C1 segment of cervical spinal cord (tissue), 14 donors: ENCODE data around the gene BOD1.

Experiments
- DNase-seq, 14 donors: peaks; one replicate each; lab custom pipeline; 2025; lab: John Stamatoyannopoulos, UW

The BOD1 gene

DNA sequence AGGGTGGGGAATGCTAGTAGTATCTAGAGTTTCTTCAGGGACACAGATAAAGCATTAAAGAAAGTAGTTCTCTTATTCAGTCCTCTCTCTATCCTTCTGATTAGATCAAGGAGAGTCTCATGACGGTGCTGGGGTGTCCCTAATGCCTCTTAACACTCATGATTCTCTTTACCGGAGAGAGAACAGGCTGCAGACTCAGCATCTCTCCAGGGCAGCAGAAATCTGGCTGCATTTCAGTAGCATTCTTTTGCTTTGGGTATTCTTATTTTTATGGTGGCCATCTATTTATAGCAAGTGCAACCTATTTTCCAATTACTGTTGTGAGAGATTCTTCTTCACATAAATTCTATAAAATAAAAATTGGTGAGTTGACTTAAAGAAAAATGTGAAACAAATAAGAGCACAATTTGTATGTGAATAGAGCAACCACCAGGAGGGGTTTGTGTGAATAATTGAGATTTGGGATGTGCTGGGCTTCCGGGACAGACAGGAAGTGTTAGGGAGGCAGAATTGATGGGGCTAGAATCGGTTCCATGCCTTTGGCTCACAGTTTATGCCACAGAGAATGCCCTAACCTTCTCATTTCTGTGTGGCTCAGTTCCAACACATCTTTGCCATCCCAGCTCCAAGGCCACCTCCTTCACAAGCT, 23.8 kb upstream of the BOD1 start:
- DNase-seq = peak in 1 of 14 donors; percentile 41

DNA sequence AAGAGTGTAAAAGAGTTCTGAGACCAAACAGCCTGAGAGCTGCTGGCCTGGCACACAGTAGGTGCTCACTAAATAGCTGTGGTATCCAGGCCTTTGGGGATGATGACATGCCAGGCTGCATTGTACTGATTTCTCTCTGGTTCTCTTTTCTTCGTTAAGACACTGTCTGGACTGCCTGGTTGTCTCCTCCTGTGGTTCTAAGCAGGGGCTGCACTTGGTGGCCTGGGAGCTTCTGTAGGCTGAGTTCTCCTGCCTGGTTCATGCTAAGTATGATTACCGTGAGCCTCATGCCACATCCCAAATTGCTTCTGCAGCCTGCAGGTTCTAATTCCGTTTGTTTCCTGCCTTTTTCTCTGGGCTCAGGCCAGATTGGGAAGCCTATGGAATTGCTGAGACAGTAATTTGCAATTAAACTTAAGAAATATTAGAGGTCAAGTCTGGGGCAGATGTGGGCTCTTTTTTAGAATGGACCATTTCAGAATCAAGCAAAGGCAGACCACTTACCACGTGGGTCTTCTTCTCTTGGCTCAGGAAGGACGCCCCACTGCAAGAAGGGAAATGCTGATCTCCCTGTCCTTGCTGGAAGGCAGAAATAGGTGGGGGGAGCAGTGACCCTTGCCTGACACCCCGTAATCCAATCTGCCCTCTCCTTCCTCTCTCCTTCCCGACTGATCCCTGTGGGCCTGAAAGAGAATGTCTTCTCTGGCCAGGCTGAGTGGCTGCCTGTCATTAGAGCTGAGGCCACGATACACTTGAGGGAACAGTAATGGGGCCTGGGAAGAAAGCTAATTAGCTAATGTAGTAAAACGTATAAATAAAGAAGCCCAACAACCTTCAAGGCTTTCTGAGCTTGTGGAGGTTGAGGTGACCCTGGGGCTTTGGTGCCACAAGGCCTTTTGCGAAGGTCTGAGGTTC, 21.9 kb upstream of the BOD1 start:
- no peak for DNase-seq

DNA sequence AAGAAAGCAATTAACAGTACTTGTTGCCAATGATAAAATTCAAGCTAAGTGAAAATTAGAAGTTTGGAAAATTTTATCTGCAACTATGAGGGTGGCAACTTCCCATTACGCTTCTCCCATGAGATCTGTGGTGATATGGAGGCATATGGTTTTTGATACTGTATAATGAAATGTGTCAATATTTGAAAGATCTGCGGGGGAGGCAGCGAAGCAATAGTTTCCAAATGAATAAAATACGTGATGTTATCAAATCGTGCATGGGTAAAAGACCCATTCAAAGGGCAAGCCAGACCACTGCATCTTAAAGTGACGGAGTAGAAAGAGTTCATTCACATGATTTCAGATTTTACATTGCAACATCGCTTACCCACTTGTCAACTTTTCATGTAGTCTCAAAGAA, 20.9 kb upstream of the BOD1 start:
- DNase-seq = no peak

DNA sequence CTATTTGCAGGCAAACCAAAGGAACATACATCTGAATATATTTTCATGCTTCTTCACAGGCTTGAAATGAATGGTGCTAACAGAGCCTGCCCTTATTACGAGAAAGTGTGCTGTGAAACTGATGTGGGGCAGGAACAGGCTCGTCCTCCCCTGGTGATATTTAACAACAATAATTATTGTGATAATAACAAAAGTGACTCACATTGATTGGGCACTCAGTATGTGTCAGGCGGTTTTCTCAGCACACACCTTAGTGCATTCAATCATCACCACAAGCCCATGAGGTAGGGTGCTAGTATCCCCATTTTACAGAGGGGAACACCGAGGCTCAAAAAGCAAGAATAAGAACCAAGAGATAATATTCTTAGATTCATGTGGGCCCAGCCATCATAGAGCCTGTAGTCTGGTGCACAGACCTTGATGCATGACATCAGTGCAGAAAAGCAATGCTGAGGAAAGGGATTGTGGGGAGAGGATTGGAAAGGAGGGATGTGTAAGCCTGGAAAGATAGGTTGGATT, 18.1 kb upstream of the BOD1 start:
- DNase-seq = no peak

DNA sequence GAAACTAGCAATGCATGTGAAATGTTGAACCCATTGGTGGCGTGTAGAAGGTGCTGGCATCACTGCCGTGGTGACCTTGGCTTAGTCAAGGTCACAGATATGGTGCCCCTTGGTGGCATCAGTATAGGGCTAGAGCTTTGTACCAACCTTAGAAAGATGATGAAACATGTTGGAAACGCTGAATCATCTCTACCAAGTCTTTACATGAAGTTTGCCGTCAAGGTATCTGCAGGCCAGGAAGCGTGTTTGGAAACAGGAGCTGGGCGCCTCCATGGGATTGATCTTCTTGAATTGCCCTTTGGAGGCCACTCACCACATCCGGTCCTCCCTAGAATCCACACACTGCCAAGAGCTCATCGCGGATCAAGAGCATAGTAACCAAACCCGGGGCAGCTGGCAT, 16.9 kb upstream of the BOD1 start:
- DNase-seq = peak in 1 of 14 donors; percentile 16

DNA sequence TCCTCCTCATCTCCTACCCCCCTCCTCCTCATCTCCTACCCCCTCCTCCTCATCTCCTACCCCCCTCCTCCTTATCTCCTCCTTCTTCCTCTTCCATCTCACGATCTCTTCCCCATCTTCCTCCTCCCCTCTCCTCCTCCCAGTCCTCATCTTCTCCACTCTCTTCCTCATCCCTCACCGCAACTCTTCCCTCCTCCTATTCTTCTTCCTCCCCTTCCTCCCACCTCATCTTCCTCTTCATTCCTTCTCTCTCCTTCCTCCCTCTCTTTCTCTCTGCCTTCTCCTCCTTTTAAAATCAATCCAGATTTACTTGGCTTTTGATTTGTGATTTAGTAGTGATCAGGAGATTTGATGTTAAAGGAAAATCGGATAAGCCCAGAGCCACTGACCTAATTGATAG, 15.0 kb upstream of the BOD1 start:
- no peak for DNase-seq

DNA sequence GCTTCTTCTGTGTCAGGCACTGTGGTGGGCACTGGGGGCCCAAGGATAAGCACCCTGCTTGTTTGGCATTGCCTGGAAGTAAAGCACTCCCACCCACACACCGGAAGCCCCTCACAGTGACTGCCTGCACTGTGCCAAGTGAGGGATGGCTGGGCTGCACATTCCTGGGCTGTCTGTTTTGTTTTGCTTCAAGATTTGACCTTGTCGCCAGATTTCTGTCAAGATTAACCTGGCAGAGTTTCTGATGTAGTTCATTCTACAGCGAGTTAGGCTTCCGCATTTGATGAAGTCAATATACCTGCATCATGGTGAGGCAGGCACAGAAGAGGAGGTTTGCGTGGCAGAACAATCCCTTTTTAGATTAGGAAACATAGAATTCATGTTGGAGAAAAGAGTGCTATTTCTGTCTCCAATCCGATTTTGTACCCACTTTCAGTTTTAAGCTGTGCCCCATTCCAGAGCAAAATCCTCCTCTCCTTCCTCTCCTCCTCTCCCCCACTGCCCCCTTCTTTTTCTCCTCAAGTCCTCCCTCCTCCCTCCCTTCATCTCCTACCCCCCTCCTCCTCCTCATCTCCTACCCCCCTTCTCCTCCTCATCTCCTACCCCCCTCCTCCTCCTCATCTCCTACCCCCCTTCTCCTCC, 14.4 kb upstream of the BOD1 start:
- DNase-seq = no peak

DNA sequence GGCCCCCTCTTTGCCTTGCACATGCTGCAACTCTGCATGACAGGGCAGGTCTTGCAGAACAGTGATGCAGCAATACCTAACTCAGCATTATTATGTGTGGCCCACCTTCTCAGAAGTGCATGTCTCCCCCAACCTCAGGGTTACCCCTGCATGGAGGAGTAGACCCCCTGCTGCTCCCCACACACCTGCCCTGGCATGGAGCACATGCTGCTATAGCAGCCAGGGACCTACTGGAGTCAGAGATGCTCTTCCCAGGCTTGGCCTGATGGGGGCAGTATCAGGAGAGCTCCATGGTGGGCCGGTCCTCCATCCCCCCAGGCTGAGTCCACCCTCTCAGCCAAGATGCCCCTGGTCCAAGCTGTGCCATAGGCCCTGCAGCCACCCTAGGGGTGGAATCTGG, 13.2 kb upstream of the BOD1 start:
- DNase-seq = no peak

DNA sequence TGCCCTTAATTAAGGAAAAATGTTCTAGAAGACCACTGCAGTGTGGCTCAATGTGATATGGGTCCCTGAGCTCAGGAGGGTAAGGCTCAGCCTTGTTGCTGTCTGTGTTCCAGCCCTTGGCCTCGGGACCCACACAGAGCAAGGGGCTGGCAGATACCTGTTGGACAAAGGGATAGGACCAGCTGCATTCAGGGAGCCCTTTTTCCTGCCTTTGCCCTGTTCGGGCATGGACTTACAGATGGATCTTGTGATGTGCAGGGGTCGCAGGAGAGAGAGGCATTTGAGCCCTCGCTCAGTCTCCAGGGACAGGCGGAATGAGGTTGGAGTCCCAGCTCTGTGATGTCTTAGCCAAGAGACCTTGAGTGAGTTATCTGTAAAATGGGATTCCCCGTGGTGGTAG, 12.1 kb upstream of the BOD1 start:
- peak in 4 of 14 donors; percentile 42 to 65 (median 56) for DNase-seq

DNA sequence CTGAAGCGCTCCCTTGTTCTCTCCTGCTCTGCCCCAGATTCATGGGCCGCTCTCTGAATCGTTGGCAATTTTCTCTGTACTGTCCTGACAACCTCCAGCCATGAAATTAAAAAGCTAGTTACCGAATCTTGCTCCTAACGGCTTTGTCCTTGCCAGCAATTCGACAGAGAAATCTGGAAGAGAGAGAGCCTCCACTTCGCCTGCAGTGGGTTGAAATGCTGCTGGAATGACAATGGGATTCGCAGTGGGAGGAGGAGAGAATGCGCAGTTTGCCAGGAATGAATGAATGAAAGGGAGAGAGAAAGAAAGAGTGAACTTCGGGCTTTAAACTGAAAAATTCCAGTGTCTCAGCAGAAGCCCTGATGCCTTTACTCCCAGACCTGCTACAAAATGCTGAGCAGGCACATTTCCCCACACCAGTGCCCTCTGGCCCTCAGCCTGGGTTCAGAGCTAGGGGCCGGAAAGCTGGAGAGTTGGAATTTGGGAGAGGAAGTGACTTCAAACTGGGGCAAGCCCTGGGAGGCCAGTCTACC, 11.5 kb upstream of the BOD1 start:
- peak in 12 of 14 donors; percentile 42 to 85 (median 68) for DNase-seq

DNA sequence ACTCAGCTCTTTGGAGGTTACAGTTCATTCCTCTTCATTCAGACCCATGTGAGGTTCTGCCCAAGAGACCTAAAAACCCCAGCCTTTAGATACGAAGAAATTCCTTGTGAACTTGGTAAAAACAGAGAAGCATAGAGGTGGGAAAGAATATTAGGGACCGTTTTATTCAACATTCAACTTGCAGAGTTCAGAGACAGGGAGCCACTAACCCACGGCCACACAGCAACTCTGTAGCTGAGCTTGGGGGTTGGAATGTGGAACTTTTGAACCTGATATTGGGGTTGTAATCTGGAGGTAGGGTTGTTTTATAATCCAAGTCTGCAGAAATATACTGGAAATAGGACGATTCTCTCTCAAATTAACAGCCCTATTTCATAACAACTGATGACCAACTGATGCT, 10.8 kb upstream of the BOD1 start:
- DNase-seq = no peak

DNA sequence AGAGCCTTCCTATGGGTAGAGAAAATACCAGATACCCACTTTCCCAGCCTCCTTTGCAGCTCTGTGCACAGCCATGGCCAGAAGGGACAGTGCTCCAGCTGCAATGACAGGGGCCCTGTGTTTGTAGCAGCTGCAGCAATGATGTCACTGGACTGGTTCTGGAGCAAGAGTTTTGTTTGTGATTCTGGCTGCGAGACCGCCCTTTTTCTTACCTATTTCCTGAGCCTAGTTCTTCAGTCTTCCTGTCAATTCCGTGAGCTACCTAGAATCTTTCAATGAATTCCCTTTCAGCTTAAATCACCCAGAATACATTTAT, 10.0 kb upstream of the BOD1 start:
- peak in 8 of 14 donors; percentile 6 to 61 (median 42) for DNase-seq

DNA sequence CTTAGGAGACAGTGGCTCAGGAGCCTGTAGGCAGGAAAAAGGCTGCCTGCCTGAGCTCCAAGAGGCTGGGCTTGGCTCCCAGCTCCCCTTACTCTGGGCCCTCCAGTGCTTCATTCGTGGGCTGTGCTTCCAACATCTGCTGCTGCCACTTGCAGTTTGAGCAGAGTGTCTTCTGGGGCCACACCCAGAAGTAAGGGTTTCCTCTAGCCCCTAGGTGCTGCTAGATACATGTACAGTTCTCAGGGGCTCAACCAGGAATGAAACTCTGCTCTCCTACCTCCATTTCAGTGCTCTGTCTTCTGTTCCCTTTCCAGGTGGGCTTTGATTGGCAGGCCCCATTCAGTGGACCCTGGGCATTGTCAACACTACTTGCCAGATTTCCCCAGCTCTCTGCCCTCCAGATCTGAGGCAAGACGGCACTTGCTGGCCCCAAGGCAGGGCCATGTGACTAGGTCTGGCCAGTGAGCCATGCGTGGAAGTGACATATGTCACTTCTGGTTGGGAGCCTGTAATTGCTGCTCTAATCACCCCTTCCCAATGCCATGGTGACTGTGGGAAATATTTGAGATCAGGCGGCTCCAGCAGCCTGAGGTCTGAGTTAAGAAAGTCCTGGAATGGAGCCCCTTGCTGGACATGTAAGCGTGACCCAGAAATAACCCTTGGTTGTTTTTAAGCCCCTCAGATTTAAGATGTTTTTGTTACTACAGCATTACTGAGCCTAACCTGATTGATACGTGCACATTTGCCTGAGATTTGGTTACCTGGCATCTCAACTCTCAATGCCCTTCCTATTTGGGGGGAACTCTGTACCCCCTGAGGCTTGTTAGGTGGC, 9.4 kb upstream of the BOD1 start:
- peak in 1 of 14 donors; percentile 24 for DNase-seq

DNA sequence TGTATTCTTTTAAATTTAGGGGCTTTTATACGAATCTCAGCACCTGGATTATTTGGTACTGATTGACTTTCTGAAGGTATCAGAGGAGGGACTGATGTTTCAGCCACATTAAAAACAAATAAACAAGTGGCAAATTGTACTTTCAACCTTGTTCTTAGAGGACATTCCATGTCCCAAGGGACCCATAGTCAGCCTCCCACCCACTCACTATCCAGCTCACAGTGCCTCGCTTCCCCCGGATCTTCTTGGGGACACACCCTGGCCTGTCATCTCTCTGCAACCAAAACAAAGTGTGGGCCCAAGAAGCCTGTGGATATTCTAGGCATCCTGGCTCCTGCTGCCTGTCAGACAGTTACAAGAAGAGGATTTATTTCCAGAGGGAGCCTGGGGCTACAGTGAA, 8.8 kb upstream of the BOD1 start:
- no peak for DNase-seq

DNA sequence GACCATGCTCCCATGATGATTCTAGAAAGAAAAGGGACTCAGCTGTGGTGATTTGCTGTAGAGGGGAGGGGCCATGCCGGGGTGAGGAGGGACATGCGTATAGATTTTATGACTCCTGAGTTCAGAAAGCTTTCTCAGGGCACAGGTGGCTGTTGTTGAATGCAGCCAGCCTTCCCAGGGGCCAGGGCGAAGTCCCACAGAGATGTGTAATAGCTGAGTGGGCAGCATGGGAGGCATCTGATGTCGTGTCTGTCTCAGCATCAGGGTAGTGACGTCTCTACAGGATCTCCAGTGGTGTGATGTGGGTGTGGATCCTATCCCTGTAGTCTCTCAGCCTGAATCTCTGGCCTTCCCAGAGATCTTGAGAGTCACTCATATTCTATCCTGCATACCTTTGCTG, 7.8 kb upstream of the BOD1 start:
- DNase-seq = no peak

DNA sequence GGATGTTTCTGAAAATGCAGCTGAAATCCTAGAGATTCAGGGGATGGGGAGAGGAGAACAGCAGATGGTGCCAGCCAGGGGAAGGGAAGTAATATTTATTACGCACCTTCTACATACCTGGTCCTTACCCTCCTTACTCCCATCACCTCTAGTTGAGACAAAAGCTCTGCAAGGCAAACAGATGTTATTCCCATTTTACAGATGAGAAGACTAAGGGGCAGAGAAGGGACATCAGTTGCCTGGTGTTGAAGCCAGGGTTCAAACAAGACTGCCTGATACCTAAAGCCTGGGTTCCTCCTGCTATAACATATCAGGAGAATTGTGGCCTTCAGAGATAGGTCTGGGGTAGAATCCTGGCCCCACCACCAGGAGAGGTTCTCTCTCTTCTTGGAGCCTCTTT, 7.3 kb upstream of the BOD1 start:
- no peak for DNase-seq

DNA sequence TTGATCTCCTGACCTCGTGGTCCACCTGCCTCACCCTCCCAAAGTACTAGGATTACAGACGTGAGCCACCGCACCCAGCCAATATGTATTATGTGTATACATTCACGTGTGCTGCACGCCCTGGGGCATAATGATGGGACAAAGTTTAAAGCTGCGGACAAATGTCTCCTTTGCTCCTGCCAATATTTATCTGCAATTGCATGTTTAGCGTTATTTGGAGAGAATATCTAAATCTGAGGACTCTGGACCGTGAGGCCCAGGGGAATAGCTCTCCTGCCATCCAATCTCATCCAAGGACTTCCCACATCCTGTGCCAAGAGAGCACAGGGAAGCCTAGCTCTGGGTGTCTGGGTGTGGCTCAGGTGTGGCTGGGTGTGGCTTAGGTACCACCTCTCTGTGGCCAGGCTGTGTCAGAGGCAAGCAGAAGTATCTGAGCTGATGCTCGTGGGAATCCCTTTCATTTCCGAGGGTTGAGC, 6.9 kb upstream of the BOD1 start:
- DNase-seq = no peak

DNA sequence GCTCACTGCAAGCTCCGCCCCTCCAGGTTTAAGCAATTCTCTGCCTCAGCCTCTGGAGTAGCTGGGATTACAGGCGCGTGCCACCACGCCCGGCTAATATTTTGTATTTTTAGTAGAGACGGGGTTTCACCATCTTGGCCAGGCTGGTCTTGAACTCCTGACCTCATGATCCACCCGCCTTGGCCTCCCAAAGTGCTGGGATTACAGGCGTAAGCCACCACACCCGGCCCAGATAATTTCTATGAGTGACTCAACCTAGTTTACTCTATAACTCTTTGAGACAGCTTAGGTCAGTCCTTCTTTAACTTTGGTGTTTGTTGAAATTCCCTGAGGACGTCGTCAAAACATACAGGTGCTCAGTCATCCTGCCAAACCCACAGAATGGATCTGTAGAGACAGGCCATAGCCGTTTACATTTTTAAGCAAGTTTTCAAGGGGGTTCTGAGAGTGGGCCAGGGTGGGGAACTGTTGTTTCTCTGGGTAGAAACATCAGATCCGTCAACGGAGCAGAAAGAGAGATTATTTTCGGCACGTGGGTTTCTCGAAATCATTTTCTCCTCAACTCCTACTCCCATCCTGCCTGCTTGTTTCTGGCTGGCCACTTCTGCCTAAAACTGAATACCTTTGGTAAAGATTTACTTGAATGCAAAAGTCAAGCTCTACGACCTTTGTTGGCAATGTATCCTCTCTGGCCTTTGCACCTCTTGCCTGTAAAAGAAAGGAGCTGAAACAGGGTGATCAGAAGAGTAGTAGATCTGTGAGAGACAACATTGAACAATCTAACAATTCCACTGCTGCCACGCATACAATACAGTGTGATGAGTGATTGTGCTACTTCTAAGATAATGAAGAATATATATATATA, 6.0 kb upstream of the BOD1 start:
- DNase-seq = no peak

DNA sequence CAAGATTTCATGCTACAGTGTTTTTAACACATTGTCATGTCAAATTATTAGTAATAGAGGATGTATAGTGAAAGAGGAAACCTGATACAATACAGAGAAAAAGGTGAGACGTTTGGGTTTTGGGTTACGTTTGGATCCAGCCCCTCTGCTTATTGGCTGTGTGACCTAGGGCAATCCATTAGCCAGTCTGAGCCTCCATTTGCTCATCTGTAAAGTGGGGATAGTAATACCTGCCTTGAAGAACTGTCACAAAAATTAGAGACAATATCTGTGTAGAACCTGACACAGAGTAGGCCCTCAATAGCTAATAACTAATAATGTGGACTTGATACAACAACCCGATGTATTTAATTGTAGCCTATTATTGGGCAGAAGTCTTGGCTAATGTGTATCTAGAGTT, 4.3 kb upstream of the BOD1 start:
- no peak for DNase-seq

DNA sequence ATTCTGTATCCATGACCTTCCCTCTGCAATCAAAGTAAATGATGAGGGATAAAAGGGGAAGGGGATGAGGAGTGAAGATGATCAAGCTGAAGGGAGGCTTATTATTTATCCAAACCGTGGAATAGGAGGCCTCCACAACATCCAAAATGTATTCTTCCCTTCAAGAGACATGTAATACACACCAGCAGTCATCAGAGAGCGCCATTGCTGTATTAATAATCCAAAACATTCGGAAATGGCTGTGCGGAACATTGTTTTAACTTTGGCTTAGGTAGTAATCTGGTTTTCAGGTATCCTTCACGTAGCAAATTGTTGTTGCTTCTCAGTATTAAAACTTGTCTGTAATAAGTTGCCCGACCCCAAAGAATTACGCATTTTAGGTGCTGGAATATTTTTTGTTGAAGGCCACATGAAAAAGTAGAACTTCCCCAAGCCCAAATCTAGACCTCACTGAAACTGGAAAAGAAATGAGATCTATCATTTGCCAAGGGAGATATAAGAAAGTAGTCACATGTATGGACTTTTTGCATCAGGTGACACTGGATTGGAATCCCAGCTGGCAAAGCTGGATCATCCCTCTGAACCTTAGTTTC, 2.6 kb upstream of the BOD1 start:
- peak in 5 of 14 donors; percentile 4 to 47 (median 31) for DNase-seq
